DND-41 (cell line): Measurements from ENCODE around the gene SUCLG2.

Experiments
- CTCF ChIP-seq: IDR thresholded peaks from 2 replicates; pipeline ENCODE4 v1.5.1; 2012; ENCODE audit warnings: borderline replicate concordance, low read length, moderate library complexity, mild to moderate bottlenecking; ENCODE audit not compliant: poor library complexity, severe bottlenecking; ENCODE audit errors: extremely low read depth
- EZH2 ChIP-seq: IDR thresholded peaks from 3 replicates; pipeline ENCODE4 v1.6.1; 2012; ENCODE audit warnings: borderline replicate concordance, low read depth, mild to moderate bottlenecking, moderate library complexity, low read length, inconsistent platforms; ENCODE audit not compliant: severe bottlenecking

- TF ChIP-seq CTCF (no peak), EZH2 (no peak)
Observed at GRCh38 chr3:67453628-67454027, 200.8 kb downstream of the SUCLG2 start.
